Measurements from ENCODE around the gene SERPINA1. TPM values are rescaled to one million over a fixed set of nuclear protein-coding genes. Genes with fewer than 3 reads are reported as not detected.

Gene SERPINA1
- polyA plus RNA-seq, 3 donors from 2014 or later: 1.7 to 5.5 (median 3.0) TPM

DNA sequence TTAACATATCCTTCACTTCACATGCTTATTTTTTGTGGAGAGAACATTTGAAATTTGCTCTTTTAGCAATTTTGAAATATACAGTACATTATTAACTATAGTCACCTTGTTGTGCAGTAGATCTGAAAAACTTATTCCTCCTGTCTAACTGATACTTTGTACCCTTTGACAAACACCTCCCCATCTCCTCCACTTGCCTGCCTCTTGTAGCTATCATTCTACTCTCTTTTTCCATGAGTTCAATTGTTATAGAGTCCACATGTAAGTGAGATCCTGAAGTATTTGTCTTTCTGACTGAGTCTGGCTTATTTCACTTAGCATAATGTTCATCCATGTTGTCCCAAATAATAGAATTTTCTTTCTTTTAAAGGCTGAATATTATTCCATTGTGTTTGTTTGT, 55.8 kb downstream of the SERPINA1 start:
- no peak for DNase-seq
- Mint-ChIP-seq H3K27me3 (ENCODE audit: low read depth in 3 of 3) (peaks cover 0 to 2% (median 0%) of the 10 kb centered on the region in 3 donors), H3K4me3 (no peak overlapping the region), H3K27ac (no peak overlapping the region), H3K4me1 (no peaks in the 10 kb centered on the region), H3K9me3 (no peaks in the 10 kb centered on the region), H3K36me3 (no peaks in the 10 kb centered on the region)

DNA sequence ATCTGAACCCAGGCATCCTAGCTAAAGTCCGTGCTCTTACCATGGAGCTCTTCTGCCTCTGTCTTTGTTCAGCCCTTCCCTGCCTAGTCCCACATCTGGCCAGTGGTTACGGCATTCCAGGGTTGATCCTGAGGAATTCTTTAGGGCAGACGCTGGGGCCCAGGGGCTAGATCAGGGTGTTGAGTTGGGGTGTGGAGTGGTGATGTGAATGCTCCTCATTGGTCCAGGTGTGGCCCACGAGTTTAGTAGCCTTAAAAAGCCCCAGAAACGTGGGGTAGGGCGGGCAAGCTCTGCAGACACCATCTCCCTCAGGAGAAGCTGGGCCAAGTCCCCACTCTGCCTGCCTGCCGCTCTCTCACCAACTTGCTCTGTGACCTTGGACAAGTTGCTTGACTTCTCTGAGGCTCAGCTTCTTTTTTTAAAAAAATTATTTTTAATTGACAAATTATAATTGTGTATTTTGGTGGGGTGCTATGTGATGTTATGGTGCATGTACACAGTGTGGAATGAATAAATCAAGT, 56.3 kb downstream of the SERPINA1 start:
- Mint-ChIP-seq H3K27ac (no peak overlapping the region), H3K27me3 (ENCODE audit: low read depth in 3 of 3) (peaks cover 0 to 2% (median 0%) of the 10 kb centered on the region in 3 donors), H3K4me1 (no peaks in the 10 kb centered on the region), H3K9me3 (no peaks in the 10 kb centered on the region), H3K4me3 (no peak overlapping the region), H3K36me3 (no peaks in the 10 kb centered on the region)
- DNase-seq: no peak

DNA sequence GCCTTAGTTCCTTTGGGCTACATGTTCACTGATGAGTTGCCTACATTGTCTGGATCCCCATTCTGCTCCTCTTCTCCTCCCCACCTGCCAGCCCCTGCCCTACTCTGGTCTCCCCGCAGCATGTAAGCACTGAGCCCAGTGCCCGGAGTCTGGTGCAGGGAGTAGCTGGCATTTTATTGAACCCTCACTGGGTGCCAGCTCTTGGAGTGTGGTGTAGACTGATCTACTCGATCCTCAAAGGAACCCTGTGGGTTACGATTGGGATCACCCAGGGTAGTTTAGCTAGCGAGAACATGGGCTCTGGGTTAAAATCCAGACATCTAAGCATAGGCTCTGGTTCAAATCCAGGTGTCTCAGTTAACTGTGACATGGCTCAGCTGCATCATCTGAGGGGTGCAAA, 56.9 kb downstream of the SERPINA1 start:
- Mint-ChIP-seq H3K27ac (no peak overlapping the region), H3K36me3 (no peaks in the 10 kb centered on the region), H3K4me1 (no peaks in the 10 kb centered on the region), H3K27me3 (ENCODE audit: low read depth in 3 of 3) (peaks cover 0 to 2% (median 1%) of the 10 kb centered on the region in 3 donors), H3K4me3 (no peak overlapping the region), H3K9me3 (no peaks in the 10 kb centered on the region)
- DNase-seq: no peak

DNA sequence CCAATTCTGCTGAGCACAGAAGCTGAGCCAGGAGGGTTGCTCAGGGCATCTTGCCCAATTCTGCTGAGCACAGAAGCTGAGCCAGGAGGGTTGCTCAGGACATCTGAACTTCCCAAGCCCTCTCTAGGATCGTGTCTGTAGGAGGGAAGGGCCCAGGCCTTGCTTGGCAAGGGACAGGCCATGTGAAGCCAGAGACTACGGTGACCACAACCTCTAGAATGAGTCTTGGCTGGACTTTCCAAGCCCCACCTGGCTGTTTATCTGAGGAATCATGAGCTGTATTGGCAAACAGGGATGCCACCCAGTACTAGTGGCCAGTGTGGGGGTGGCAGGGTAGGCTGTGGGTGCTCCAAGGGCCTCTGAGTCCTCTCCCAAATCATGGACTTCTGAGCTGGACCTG, 57.5 kb downstream of the SERPINA1 start:
- Mint-ChIP-seq H3K4me1 (no peaks in the 10 kb centered on the region), H3K36me3 (no peaks in the 10 kb centered on the region), H3K27me3 (ENCODE audit: low read depth in 3 of 3) (peaks cover 0 to 2% (median 2%) of the 10 kb centered on the region in 3 donors), H3K27ac (no peak overlapping the region), H3K9me3 (peaks cover 0 to 1% (median 0%) of the 10 kb centered on the region in 6 donors), H3K4me3 (no peak overlapping the region)
- DNase-seq: no peak

DNA sequence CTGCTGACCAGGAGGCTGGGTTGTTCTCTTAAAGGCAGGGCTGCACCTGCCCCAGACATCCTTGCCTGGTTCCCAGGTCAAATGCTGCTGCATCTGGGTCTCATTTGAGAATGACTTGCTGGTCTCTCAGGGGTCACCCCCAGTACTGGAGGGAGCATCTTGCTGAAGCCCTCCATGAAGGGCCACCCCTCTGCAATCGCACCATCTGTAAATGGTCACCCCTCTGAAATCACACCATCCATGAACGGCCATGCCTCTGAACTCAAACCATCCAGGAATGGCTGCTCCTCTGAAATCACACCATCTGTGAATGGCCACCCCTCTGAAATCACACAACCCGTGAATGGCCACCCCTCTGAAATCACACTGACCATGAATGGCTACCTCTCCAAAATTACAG, 58.0 kb downstream of the SERPINA1 start:
- no peak overlapping the region for H3K4me3 Mint-ChIP-seq
- peaks cover 0 to 2% (median 2%) of the 10 kb centered on the region in 3 donors for H3K27me3 Mint-ChIP-seq (ENCODE audit: low read depth in 3 of 3)
- H3K9me3 Mint-ChIP-seq: peaks cover 0 to 4% (median 0%) of the 10 kb centered on the region in 6 donors

DNA sequence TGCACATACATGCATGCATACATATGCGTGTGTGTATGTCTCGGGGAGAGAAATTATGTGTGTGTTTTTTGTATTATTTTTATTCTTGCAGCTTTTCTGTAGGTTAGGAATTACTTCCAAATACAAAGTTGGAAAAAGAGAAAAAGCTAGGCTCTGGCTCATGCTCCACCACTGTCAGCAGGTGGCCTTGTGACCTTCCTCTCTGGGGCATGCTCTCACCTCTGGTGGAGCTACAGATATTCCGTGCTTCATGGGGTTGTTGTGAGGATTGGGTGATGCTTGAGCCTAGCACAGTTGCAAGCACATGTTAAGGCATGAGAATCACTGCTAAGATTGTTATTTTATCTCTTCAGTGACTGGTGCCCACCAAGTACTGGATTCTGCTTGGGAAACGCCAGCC, 58.5 kb downstream of the SERPINA1 start:
- DNase-seq: no peak
- Mint-ChIP-seq H3K27me3 (ENCODE audit: low read depth in 3 of 3) (peaks cover 0 to 2% (median 2%) of the 10 kb centered on the region in 3 donors), H3K27ac (no peak overlapping the region), H3K36me3 (no peaks in the 10 kb centered on the region), H3K4me1 (no peaks in the 10 kb centered on the region), H3K4me3 (no peak overlapping the region), H3K9me3 (peaks cover 0 to 4% (median 0%) of the 10 kb centered on the region in 6 donors)

More for the DNA sequence above, 58.0 kb downstream of the SERPINA1 start:
- no peak for DNase-seq
- no peaks in the 10 kb centered on the region for H3K4me1 Mint-ChIP-seq
- H3K36me3 Mint-ChIP-seq: no peaks in the 10 kb centered on the region
- H3K27ac Mint-ChIP-seq: no peak overlapping the region

DNA sequence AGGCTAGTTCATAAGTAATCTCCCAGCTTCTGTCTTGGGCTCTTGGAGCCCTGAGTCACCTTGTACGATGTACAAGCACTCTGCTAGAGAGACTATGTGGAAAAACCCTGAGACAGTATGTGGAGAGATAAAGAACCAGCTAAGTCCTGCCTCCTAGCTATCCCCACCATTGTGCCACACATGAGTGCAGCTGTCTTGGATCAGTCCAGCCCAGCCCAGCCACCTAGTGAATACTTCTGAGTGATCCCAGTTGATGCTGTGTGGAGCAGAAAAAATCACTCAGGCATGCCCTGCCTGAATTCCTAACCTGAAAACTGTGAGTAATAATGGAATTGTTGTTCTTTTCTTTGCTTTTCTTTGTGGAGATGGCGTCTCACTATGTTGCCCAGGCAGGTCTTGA, 60.2 kb downstream of the SERPINA1 start:
- Mint-ChIP-seq H3K9me3 (peaks cover 0 to 4% (median 0%) of the 10 kb centered on the region in 6 donors), H3K4me3 (no peak overlapping the region), H3K36me3 (no peaks in the 10 kb centered on the region), H3K27me3 (ENCODE audit: low read depth in 3 of 3) (peaks cover 0 to 2% (median 0%) of the 10 kb centered on the region in 3 donors), H3K4me1 (no peaks in the 10 kb centered on the region), H3K27ac (no peak overlapping the region)
- DNase-seq: no peak

Other genes starting within 250 kb of the SERPINA1 start
- not detected for gene PPP4R4, start 214.3 kb downstream of the SERPINA1 start, polyA plus RNA-seq
- not detected for gene SERPINA10, start 95.3 kb downstream of the SERPINA1 start, polyA plus RNA-seq
- not detected for gene SERPINA6, start 65.3 kb downstream of the SERPINA1 start, polyA plus RNA-seq
- not detected for gene SERPINA2, start 21.9 kb downstream of the SERPINA1 start, polyA plus RNA-seq
- 1 to 10 TPM in 1 of 3 donors, under 1 TPM in 1, not detected in 1; 0.79 to 1.6 TPM for gene SERPINA11, start 64.2 kb upstream of the SERPINA1 start, polyA plus RNA-seq
- gene SERPINA9, start 87.6 kb upstream of the SERPINA1 start, polyA plus RNA-seq: not detected
- gene SERPINA12, start 120.9 kb upstream of the SERPINA1 start, polyA plus RNA-seq: not detected
- not detected for gene SERPINA4, start 172.8 kb upstream of the SERPINA1 start, polyA plus RNA-seq
- gene SERPINA5, start 192.8 kb upstream of the SERPINA1 start, polyA plus RNA-seq: not detected
- not detected for gene SERPINA3, start 223.8 kb upstream of the SERPINA1 start, polyA plus RNA-seq